Measurements from ENCODE around the gene MICAL3.

DNA sequence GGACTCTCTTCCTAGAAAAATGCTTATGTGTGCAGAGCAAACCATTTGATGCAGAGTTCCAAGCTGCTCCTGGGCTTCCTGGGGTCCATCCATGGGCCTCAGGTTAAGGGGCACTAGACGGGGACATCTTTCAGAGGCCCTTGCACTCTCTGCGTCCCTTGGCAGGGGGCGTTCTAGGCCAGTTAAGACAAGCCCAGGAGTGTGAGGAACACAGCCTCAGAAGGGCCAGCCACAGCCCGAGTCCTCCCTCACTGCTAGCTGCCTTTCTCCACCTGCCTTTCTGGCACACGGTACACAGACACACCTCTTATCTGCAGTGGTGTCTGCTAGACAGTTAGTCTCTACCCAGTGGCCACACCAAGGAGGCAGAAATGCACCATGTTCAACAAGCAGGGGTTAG is 232.1 kb downstream of the MICAL3 start:
- TF ChIP-seq TAF1 (IDR thresholded peaks at IDR 0.05; ENCODE audit: borderline replicate concordance, insufficient read depth, low read length) (no peak), POLR2AphosphoS5 (IDR thresholded peaks at IDR 0.05; ENCODE audit: low read depth, low read length) (no peak), FOXP2 (optimal IDR thresholded peaks at IDR 0.05; ENCODE audit: borderline replicate concordance, extremely low read depth, extremely low read length, insufficient read depth) (no peak), SIN3A (IDR thresholded peaks at IDR 0.05; ENCODE audit: borderline replicate concordance, insufficient read depth, low read length) (no peak)
- TF ChIP-seq, protein P1, sequence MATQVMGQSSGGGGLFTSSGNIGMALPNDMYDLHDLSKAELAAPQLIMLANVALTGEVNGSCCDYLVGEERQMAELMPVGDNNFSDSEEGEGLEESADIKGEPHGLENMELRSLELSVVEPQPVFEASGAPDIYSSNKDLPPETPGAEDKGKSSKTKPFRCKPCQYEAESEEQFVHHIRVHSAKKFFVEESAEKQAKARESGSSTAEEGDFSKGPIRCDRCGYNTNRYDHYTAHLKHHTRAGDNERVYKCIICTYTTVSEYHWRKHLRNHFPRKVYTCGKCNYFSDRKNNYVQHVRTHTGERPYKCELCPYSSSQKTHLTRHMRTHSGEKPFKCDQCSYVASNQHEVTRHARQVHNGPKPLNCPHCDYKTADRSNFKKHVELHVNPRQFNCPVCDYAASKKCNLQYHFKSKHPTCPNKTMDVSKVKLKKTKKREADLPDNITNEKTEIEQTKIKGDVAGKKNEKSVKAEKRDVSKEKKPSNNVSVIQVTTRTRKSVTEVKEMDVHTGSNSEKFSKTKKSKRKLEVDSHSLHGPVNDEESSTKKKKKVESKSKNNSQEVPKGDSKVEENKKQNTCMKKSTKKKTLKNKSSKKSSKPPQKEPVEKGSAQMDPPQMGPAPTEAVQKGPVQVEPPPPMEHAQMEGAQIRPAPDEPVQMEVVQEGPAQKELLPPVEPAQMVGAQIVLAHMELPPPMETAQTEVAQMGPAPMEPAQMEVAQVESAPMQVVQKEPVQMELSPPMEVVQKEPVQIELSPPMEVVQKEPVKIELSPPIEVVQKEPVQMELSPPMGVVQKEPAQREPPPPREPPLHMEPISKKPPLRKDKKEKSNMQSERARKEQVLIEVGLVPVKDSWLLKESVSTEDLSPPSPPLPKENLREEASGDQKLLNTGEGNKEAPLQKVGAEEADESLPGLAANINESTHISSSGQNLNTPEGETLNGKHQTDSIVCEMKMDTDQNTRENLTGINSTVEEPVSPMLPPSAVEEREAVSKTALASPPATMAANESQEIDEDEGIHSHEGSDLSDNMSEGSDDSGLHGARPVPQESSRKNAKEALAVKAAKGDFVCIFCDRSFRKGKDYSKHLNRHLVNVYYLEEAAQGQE (IDR thresholded peaks at IDR 0.05; ENCODE audit: insufficient read depth in 1 of 2, low read depth in 2 of 2, low read length in 2 of 2): no peak

Data from PFSK-1 (cell line).